SKM-1 (cell line): ENCODE data around the gene CREB3L1.

ENCODE experiments used
- DNase-seq: peaks from one replicate; lab custom pipeline; 2025; ENCODE audit not compliant: unreplicated experiment; lab: John Stamatoyannopoulos, UW

Gene CREB3L1

DNA sequence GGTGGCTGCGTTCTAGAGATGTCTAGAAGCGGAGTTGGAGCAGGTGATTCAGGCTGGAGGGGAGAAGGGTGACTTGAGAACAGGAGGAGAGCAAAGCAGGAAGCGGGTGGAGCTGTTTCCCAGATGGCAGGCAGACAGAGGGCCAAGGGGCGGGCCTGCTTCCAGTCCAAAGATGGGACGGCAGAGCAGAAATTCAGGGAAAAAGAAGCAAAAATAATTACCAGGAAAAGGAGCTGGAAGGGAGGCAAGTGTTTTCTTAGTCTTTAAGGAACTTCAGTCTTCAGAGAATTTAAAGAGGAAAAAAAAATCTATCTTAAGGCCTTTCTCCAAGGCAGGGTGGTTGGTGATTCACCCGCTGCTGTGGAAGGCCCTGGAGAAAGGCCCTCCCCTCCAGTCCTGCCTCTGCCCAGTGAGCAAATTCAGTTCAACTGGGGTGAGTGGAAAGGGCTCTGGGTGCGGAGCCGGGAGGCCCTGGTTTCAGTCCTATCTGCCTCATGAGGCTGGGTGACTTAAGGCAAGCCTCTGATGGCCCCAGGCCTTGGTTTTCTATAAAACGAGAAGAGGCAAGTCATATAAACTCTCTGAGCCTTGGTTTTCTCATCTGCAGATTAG lies 4.5 kb upstream of the CREB3L1 start:
- no peak for DNase-seq

DNA sequence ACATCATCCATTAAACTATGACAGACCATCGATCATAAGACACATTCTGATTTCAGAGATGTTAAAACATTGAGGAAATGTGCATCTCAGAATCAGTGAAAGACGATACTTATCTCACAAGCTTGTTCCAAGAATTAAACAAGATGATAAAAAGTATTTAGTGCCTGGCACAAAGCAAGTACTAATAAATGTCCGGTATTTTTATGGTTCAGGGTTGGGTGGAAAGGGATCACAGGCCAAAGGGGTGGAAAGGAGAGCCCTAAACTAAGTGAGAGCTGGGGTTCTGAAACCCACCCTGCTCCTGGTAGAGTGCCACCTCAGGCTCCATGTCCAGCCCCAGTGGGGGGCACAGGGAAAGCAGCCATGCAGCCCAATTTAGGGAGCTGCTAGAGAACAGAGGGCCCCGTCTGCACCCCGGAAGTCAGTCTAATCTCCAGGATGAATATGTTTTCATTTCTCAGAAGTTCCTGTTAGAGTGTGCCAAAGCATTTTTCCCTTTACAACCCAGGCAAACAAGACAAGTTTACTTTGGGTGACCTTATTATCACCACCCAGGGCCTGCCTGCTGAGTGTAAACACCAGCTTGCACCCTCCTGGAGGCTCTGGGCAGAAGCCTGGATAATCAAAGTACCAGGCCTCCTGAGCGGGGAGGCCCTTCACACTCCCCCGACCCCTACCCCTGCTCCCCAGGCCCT lies 3.8 kb upstream of the CREB3L1 start:
- no peak for DNase-seq

DNA sequence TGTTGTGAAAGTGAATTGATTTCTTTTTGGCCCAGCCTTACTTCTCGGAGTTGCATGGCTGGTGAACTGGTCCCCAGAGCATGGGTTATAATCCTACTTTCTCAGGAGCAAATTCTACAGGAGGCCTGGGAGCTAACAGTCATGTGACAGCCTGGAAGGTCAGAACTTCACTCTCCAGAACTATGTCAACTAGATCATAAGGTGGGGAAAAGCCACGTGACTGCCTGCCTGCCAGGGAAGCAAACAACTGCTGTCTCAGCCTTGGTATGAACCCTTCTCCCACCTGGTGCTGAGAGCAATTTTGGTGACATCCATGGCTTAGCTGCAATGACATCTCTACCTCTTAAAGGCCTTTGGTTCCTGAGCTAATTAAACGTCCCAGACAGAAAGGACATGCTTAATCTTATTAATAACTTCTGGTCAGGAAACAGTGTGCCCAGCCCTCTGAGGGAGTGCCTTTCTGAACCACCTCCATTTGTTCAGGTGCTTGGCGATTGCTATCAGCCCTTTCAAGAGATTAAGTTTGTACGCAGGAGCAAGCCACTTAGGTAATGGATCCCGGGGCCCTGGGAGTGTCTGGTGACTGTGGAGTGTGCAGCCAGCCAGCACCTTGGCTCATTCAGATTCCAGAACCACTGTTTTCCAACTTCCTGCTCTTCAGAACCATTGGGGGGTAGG lies 1.4 kb upstream of the CREB3L1 start:
- no peak for DNase-seq

DNA sequence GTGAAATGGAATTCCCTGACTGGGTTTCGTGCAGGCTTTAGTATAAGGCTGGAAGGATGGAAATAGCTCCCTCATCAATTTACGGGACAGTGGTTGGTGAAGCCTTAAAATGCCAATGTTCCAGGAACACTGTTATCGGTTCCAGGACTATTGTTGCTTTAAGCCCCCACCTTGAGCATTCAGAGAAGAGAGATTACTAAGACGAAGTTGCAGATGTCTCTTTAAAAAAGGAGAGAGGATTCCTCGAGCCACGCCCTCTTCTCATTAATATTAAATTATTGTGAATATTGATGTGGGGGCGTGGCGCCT lies 195 bp upstream of the CREB3L1 start:
- no peak for DNase-seq

DNA sequence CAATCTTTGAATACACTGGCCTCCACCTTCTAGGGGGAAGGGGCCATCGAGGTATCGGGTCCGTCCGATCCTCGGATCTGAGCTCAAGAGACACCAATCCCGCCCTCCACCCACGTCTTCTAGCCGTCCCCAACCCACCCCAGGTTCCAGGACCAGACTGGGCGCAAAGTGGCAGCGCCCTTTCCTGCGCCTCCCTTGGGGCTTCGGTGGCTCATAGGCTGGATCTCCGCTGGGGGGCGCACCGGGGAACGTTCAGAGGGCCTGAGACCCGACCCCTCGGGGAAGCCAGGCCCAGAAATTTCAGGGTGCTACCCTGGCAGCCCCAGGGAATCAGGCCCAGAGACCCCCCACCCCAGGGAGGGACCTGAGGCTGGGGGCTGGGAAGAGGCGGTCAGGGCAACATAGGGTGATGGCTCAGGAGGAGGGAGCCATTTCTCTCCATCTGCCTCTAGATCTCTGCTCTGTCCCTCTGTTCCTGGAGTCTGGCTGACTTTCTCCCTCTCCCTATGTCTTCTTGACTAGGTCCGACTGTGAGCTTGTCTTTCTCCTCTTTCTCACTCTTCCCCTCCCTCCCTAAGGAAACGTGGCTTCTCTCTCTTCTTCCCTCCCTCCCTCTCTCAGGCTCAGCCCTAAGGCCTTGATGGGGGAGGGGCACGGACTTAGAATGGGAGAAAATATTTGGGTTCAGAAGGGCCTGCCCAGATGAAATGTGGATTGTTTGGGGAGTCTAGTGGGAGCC lies 1.1 kb downstream of the CREB3L1 start:
- peak; percentile 26 for DNase-seq

DNA sequence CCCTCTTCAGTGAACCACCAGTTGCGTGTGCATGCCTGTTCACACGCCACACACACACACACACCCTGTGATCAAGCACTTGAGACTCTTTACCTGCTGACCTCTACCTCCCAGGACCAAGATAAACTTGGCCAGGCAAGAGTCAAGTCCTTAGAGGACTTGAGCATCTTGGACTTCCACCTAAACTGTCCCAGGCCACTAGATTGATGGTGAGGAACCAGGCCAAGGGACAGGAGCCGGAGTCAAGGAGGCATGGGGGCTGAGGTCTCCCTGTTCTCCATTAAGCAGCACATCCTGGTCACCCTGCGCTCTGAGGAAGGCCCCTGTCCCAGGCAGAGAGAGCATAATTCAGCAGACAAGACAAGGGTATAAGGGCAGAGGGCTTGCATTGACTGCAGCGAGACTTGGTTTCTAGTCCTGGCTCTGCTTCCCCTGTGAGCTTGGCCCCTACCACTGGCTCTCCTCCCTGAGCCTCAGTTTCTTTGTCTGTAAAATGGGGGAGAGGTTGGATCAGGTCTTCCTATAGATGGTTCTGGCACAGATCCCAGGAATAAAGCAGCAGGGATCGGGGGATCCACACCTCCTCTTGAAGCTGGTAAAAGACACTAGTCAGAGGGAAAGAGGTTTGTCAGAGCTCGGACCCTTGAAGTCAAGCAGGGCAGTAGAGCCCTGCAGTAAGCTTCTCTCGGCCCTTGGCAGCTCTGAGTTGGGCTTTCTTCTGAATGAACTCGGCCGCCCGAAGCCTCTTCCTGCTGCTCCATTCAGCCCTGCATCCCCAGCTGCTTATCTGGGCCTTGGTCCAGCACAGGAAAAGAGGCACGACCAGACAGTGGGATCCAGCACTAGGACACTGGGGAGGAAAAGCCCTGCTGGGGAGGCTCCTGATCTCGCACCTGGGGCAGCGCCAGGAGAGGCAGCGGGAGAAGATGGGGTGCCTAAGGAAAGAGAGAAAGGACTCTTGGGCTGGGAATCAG lies 2.0 kb downstream of the CREB3L1 start:
- no peak for DNase-seq

DNA sequence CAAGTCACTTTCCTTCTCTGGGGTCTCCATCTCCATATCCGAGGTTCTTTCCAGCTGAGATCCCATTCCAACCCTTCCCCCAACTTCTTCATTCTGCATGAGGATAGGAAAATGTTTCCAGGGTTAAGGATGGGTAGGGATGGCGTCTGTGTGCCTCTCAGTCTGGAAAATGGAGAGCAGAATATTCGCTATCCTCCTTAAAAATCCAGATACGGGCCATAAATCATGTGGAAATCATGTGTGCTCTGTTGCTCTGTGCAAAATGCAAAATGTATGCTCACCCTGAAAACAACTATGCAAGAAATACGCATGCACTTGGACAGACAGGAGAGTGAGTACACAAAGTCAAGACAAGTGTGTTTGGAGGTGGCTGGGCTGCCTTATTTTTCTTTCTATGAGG lies 3.2 kb downstream of the CREB3L1 start:
- no peak for DNase-seq

DNA sequence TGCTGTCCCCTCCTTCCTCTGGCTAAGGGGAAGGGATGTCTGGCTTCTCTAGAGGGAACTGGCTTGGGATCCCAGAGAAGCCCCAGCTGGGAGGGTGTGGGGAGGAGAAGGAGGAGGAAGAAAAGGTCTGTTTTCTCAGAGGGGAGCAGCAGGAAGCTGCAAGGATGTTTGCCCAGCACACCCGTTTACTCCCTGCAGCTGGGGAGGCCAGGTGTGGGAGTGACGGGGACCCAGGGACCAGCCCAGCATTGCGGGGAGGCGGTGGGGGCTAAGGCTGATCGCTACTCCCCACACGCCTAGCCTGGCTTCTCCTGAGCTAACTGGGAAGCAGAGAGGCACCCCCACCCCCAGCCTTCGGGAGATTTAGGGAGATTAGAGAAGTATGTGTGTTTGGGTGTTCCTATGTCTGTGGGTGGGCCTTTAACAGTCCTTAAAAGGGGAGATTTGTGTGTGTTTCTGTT lies 3.9 kb downstream of the CREB3L1 start:
- no peak for DNase-seq

DNA sequence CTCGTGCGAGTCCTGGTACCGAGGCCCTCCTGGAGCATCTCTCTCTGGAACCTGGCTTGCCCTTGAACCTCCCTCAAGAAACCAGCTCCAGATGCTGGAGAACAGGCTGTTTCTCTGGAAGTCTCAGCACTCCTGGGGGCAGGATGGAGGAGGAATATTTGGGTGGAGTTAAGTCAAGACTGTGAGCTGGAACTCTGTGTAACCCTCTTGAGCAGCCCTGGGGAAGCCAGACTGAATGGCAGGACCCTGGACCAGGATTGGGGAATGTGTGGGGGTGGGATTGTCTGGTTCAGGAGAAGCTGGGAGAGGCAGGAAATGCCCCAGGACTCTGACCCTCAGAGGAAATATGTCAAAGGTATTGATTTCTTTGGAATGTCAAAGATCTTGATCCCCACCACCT lies 7.7 kb downstream of the CREB3L1 start:
- DNase-seq: no peak

DNA sequence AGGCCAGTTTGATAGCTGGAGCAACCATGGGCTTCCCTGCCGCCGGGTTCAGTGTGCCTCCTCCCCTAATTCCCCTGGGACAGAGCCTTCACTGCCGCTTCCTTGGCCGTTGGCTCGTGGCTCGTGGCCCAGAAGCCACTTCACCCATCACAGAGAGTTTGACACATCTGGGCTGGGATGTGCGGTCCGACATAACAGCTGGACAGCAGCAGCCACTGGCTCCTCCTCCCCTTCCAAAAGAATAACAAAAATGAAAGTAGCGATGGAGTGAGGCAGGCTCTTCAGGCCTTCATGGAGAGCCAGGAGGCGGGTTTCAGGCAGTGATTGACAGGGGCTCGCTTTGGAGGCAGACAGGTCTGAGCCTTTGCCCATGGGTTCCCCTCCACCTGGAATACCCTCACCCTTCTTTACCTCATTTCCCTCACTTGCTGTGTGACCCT lies 8.2 kb downstream of the CREB3L1 start:
- DNase-seq: no peak

DNA sequence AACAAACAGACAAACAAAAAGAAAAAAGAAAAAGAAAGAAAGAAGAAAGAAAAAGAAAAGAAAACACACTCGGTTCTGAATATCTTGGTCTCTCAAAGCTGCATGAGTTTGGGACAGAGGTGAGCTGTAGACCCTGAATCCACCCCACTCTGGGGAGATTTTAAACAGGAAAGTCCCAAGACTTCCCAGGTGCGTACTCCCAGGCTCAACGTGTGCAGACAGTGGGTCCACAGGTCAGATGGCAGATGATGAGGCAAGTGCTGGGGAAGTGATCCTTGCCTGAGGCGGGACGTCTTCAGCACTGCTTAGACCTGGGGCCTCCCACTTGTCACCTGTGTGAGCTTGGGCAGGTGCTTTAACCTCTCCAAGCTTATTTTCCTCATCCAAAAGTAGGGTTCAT lies 9.3 kb downstream of the CREB3L1 start:
- DNase-seq: no peak

DNA sequence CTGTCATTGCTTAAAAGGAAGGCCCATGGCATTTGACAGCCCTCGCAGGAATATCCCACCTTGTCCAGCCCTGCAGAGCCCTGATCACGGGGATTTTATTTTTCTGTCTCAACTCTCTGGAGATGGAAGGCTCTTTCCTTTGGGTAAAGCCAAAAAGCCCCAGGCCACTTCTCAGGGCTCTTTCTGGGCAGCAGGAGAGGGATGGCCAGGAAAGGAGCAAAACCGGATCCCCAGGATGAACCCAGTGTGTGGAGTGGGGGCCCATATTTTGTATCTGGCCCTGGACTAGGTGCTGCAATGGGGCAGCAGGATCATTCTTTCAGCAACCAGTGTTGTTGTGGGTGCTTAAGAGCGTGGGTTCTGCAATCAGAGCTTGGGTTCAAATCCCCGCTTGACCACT lies 11.0 kb downstream of the CREB3L1 start:
- no peak for DNase-seq

DNA sequence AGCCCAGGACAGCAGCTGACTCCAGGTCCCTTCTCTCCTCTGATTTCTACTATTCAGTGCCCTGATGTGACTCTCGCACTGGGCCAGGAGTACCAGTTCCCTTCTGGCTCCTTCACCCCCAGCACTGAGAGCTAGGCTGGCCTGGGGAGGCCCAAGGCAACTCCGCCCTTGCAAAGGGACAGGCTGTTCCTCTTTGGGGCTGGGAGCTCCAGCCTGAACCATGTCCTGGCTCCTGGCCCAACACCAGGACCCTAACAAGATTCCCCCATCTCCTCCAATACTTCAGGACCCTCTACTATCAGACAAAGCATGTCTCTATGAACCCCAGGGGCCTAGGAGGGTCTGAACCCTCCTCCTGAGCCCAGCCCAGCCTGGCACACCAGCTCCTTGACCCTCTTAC lies 12.5 kb downstream of the CREB3L1 start:
- DNase-seq: no peak

DNA sequence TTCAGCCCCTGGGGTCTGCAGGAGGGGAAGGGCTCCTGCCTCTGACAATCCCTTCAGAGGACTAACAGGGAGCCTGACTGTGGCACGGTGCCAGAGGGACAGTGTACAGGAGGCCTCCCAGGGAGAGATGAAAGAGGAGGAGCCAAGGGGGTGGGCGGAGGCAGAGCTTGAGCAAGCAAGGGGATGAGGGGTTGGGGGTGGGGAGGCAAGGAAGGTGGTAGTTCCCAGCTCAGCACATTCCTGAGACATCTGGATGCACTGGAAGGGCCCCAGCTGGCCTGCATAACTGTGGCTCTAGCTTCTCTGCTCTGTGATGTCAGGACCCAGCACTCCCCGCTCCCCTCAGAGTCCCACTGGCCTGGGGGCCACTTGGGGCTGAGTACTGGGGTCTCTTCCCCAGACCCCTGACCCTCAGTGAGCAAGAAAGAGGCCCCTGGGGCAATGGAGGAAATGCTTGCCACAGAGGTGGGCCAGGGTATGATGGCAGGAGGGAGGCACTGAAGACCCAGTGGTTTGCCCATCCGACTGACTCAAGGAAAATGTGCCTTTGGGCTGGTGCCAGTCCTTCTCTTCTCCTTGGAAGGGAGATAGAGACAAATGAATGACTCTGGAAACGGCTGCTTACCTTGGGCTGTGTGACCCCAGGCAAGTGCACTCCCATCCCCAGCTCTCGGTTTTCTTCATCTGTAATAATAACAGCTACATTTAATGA lies 13.3 kb downstream of the CREB3L1 start:
- DNase-seq: no peak

DNA sequence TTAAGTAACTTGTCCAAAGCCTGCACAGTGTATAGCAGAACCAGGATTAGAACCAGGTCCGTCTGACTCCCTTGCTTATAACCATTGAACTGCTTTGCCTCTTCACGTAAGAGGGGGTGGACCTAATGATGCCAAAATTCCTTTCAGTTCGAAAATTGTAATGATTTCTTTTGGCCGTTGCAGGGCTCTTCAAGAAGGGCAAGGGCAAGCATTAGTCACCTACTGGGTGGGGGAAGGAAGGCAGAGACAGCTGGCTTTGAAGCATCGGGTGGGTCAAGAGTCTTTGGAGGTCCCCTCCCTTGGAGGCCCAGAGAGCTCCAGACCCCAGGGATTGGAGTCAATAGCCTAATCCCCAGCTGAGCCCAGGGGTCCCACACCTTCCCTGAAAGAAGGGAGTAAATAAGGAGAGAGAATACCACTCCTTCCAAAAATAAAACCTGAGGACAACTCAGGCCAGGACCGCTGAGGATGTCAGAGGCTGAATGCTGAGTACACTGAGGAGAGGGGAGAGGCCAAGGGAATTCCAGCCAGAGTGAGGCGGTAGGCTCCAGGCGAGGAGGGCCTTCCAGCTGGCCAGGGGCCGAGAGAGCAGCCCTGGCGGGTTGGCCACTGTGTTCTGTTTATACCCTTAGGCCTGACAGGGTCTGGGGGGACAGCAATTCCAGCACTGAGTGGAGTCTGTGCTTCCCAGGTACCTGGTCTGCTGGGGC lies 14.1 kb downstream of the CREB3L1 start:
- DNase-seq: no peak

DNA sequence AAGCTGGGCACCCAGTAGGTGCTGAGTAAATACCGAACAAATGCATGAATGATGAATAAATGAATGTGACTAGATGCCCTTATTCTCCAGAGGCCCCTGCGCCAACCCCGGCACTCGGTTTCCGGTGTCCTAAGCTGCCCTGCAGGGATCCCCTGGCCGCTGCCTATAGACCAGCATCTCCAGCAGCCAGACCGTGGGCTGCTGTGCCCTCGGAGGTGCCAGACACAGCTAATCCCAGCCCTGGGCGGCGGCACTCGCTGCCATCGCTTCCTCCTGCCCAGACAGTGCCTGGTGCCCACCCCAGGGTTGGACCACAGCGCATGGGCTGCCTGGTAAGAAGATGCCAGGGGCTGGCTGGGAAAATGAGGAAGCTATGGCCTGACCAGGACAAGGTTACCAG lies 15.6 kb downstream of the CREB3L1 start:
- DNase-seq: no peak

DNA sequence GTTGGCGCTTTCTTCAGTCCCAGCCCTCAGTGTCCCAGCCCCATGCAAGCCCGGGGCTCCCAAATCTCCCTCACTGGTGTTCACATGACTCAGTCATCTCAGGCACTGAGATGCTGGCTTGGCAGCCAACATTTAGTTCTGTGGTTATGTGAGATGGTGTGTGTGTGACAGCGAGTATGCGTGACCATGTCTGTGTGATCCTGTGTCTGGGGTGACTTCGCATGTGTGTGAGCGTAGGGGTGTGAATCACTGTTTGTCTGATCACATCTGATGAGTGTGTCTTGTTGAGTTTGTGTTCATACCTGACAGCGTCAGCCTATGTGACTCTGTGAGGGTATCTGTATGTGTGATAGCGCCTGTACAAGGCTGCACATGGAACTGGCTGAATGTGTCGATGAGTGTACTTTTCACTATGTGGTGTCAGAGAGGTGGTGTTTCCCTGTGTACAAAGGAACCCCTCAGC lies 16.2 kb downstream of the CREB3L1 start:
- DNase-seq: no peak

DNA sequence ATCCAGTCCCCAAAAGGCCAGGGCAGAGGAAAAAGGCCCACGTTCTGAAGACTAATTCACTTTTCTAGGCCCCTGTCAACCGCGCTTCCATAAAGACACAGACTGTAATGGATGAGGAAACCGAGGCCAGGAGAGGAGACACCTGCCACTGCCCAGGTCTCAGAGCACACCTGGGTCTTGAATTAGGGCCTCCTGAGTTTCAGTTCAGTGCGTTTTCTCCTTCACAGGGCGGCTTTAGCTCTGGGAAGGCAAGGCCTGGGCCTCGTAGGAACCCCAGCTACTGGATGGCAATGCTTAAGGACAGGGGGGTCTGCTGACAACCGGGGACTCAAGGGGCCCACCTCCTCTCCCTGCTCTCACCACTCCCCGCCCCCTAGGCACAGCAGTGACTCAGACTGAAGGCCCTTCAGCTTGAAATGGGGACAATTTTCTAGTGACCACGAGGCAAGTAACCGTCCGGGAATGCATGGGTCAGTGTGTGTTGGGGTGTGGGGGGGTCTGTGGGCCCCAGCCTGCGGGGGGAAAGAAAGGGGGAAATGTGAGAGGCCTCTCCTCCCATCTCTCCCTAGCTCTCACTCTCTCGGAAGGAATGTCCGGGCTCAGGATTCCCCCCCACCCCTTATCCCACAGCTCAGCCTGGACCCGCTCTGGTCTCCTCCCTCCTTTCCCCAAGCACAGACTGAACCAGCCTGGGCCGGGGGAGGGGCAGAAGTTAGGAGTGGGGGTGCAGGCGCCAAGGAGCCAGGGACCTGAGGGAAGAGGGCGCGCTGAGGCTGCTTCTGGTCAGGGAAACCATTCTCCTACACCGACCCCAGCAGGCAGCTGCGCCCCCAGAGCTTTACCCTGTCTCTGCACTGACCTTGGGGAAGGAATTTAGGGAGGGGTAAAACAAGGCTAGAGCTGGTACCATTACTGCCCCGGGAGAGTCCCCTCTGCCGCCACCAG lies 17.2 kb downstream of the CREB3L1 start:
- no peak for DNase-seq
